GM21447 (cell line): Measurements from ENCODE around the gene CCDC190.
"Not testable (repeated sequence)": the region's sequence is repeated elsewhere in the genome, so short reads cannot be mapped to it uniquely, and the experiment has no call there.

Experiments used
- ATAC-seq: cut with Tn5 transposase; IDR thresholded peaks from one replicate; pipeline ENCODE4 v1.9.1; 2021; ENCODE audit not compliant: unreplicated experiment

CCDC190 gene

GRCh38 chr1:162878000-162878596, 17.1 kb upstream of the CCDC190 start:
- ATAC-seq, result no peak

DNA sequence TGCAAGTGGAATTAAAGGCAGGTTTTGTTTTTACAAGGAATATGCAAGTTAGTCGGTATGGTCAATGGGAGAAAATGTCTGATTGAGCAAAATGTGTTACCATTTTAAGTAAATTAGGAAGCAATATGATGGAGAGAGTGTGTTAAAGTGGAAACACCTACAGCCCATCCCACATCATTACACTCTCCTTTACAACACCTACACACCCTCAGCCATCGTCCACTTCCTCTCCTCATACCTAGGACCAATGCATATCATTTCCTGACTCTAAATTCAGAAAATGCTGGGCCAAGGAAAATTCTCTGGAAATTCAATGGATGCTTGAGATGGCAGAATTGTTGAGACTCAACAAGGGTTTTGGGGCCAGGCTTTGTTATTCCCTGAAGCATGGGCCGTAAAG, 16.4 kb upstream of the CCDC190 start:
- no peak for ATAC-seq

DNA sequence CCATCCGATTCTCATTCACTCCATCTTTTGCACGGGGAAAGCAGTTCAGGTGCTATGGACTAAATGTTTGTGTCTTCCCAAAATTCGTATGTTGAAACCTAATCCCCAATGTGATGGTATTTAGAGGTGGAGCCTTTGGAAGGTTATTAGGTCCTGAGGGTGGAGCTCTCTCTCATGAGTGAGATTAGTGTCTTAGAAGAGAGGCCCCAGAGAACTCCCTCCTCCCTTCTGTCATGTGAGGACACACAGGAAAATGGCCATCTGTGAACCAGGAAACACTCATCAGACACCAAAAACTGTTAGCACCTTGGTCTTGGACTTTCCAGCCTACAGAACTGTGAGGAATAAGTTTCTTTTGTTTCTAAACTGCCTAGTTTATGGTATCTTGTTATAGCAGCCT, 15.8 kb upstream of the CCDC190 start:
- ATAC-seq, result no peak

DNA sequence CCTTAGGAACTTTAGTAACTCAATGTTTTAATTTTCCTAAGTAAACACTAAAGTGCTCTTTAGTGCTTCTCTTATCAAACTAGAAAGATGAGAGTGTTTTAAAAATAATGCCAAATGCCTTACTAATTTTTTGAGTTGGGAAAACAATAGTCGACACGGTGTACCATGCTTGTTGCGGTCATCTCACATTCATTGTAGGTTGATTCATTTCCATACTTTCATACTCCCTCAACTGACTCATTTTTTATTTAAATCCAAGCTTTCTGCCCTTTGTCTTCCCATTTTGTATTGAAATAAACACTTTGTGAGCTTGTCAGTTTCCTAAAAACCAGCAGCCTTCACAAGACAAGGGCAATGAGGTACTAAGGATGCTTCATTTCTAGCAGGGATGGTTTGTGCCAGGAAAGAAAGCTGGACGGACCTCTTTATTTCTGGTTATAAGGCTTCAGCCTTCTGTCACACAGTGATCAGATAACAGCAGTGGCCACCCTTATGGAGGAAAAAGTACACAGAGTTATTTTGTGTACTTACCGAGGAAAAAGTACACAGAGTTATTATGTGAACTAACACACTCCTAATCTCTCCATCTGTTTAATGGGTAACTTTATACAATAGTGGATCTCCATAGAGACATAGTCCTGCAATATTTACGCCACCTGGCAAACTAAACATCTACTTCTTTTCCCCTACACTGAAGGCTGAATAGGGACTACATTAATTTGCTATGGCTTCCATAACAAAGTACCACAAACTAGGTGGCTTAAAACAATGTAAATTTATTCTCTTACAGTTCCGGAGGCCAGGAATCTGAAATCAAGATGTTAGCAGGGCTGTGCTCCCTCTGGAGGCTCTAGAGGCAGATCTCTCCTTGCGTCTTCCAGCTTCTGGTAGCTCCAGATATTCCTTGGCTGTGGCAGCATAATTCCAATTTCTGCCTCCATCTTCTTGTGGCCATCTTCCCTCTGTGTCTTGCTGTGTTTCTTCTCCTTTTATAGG, 13.0 kb upstream of the CCDC190 start:
- no peak for ATAC-seq

- ATAC-seq, result no peak
Measured at GRCh38 chr1:162872981-162873380, 12.0 kb upstream of the CCDC190 start.

DNA sequence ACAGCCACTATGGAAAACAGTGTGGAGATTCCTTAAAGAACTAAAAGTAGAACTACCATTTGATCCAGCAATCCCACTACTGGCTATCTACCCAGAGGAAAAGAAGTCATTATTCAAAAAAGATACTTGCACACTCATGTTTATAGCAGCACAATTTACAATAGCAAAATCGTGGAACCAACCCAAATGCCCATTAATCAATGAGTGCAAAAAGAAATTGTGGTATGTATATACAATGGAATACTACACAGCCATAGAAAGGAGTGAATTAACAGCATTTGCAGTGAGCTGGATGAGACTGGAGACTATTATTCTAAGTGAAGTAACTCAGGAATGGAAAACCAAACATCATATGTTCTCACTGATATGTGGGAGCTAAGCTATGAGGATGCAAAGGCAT, 10.4 kb upstream of the CCDC190 start:
- not testable (repeated sequence) for ATAC-seq

DNA sequence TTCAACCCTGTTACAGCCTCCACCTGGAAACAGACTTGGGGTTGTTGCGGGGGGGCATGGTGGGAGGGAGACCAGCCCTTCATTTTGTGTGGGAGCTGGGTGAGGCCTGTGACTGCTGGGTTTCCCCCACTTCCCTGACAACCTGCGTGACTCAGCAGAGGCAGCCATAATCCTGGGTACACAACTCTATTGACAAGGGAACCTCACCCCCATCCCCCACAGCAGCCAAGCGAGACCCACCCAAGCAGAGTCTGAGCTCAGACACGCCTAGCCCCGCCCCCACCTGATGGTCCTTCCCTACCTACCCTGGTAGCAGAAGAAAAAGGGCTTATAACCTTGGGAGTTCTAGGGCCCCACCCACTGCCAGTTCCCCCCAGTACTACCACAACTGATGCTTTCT, 8.0 kb upstream of the CCDC190 start:
- ATAC-seq, result no peak

DNA sequence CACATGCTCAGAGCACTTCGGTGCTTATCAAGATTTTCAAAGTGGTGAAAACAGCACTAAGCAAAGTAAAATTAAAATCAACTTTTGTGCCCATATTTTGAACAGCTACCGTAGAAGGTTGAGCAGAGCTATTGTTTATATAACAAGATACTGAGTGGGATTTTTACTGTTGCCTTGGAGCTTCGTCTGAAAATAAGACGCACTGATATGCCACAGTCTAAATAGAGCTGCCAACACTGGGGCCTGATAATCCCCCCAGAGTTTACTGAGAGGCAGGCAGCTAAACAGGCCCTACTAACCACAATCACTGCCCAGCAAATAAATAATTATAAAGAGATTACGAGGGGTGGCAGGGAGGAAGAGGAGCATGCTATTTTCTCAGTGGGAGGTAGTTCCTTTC, 650 bp upstream of the CCDC190 start:
- no peak for ATAC-seq

DNA sequence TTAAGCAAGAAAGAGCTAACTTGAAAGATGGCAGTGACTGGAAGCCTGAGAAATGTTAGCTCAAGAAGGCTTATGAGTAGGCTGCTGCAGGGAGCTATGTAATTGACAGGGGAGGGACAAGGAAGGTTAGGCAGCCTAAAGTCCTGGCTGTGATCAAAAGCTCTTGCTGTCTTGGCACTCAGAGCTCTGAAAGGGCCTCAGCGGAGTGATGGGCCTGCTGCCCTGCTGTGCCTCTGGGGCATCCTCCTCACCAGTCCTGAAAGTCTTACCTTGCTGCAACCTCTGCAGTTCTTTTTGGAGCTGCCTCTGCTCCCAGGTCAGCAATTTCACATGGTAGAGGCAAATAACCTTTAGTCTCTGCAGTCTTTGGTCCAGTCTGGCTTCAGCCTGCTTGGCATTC, 1.8 kb downstream of the CCDC190 start:
- ATAC-seq, result no peak

- ATAC-seq, result no peak
Measured at GRCh38 chr1:162857850-162858249, 3.1 kb downstream of the CCDC190 start.

DNA sequence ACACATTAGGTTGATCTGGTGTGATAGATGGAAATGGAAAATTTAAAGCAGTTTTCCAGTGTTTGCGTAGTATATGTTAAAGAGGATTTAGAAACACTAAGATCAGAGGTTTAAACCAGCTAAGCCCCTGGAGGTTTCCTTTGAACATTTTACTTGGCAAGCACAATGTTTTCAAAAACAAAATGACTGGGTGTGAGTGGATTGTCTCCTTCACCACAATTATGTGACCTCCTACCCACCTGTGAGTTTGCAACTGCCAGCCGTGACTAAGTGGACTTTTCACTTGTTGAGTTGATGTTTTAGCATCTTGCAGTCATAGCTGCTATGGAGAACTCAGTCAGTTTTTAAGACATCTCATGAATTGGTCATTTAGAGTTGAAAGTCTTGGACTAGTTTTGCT, 4.7 kb downstream of the CCDC190 start:
- ATAC-seq, result no peak

- ATAC-seq, result no peak
Measured at GRCh38 chr1:162855461-162856150, 5.4 kb downstream of the CCDC190 start.

DNA sequence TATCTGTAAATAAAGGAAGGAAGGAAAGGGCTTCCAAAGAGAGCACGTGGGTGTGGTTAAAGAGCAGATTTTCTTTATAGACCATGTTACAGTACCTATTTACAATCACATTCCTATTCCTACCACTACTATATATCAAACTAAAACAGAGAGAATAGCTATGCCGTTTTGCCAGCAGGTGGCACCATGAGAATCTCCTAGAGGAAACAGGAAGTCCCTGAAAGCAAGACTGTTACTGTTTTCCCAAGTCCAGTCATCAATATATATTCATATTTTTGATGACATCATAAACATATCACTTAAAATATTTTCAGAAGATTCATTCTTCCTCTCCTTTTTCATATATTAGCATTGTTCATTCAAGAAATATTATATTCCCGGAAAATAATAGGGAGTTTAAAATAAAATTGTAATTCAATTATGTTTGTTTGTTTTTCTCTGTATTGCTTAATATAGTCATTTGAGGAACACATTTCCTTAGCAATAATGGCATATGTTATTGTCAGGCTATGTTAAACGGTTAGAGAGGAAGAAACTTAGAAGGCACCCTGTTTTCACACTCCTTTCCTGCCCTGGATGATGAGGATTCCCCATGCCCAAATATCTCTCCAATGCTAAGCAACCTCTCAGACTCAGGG, 6.6 kb downstream of the CCDC190 start:
- ATAC-seq, result peak; percentile 87

DNA sequence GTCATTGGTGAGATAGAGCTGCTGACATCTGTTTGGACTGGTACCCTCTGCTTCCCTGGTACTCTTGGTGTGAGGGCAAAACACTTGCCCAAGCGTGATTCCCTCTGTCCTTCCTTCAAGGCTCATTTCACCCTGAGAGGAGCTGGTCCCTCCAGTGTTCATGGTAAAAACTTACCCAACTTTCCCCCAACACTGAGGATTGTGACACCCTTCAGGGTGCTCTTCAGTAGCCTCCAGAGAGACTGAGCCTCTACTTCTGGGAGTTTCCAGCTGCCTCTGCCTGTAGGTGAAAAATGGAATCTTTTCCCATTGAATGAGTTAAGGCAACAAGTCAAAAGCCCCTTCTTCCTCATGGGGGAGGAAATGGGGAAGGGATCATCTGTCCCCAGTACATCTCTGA, 9.6 kb downstream of the CCDC190 start:
- ATAC-seq, result no peak

- ATAC-seq, result no peak
Measured at GRCh38 chr1:162849711-162850110, 11.3 kb downstream of the CCDC190 start.

DNA sequence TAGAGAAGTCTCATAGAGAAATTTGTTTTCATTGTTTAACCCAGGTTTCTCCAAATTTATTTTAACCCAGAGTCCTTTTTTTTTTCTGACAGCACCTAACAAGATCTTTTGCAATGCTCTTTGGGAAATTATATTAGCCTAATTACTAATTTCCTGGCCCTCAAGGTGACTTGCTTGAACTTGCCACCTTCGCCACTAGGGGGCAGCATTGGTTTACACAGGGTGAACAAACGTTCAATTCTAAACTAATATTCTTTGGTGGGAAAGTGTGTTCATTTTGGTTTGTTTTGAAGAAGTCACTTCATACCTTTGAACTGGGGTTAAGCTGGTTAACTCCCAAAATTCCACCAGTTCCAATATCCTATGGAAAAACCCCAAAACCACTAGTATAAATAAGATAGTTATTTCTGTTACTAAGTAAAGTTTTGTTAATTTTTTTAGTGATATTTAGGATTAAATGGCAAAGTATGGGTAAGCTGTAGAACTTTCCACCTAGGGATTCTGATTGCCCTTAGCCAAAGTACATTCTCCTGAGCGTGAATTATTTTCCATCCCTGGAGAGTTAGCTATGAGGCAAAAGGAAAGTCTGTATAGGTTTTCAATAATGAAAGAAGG, 13.0 kb downstream of the CCDC190 start:
- peak; percentile 70 for ATAC-seq

DNA sequence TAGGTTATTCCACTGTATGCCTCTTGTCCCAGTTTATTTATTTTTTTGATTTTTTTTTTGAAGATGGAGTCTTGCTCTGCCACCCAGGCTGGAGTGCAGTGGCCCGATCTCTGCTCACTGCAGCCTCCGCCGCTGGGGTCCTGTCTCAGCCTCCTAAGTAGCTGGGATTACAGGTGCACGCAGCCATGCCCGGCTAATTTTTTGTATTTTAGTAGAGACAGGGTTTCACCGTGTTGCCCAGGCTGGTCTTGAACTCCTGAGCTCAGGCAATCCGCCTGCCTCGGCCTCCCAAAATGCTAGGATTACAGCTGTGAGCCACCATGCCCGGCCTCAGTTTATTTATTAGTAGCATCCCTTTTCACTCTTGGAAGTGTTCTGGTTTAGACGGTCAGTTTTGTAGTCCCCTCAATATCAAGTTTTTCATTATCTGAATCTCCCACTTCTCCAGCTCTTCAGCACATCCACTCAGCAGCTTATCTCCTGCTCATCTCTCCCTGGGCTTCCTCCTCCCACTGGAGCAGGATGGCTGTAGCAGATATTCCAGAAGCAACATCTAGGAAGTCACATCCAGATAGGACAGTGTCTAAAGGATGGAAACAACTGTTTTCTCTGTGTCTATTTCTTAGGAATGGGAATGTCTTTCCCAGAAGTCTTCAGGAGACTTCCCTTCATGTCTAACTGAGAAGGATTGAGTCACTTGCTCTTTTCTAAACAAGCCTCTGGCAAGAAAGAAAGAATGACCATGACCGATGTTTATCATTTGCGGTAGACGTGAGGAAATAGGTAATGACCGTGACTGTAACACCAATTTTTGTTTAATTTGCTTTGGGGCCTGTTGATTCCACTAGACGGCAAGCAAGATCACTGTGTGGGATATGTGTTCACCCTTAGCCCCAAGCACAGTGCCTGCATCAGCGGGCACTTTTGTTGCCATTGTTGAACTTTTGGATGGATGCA, 14.4 kb downstream of the CCDC190 start:
- no peak for ATAC-seq

- no peak for ATAC-seq
Measured at GRCh38 chr1:162844153-162844552, 16.8 kb downstream of the CCDC190 start.

DNA sequence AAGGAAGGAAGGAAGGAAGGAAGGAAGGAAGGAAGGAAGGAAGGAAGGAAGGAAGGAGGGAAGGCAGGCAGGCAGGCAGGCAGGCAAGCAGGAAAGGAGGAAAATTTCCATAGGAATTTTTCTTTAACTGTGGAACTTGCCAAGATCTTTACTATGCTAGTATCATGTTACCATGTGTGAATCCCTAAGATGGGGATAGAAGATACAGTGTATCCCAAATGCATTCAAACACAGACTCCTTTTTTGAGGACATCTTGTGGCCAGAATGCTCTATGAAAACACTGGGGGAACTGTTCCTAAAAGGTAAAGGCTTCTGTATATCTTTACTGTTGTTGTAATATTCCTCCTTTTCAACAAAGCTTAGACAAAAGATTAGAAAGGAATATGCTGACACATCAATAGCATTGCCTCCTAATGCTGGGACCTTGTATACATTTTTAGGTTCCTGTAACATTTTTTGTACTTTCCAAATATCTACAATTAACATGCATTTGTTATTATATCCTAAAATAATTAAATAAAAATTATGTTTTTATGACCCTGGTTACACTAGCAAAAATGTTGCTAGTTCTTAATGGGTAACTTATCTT, 20.6 kb downstream of the CCDC190 start:
- no peak for ATAC-seq
